HG02970 (cell line): ENCODE data around the gene FBXO48.
A peak's percentile ranks its signal among the peaks of the same experiment; 100 is the strongest.
"Not testable (repeated sequence)": the region's sequence is repeated elsewhere in the genome, so short reads cannot be mapped to it uniquely, and the experiment has no call there.

Source experiments
- ATAC-seq: cut with Tn5 transposase; IDR thresholded peaks from one replicate; pipeline ENCODE4 v1.9.1; 2021; ENCODE audit warnings: mild to moderate bottlenecking, moderate library complexity, moderate number of reproducible peaks; ENCODE audit not compliant: unreplicated experiment, low FRiP score

The FBXO48 gene

DNA sequence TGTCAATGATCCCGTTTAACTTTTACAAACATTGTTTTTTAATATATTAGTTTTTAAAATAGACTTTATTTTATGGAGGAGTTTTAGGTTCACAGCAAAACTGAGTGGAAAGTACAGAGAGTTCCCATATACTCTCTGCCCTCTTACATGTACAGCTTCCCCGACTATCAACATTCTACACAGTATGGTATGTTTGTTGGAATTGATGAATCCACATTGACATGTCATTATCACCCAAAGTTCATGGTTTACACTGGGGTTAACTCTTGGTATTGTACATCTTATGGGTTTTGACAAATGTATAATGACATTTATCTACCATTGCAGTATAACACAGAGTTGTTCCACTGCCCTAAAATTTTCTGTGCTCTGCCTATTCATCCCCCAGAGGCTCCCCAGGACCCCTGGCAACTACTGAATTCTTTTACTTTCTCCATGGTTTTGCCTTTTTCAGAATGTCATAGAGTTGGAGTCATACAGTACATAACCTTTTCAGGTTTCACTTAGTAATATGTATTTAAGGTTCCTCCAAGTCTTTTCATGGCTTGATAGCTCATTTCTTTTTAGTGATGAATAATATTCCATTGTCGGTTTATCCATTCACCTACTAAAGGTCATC, 5.8 kb upstream of the FBXO48 start:
- no peak for ATAC-seq

GRCh38 chr2:68471385-68471784, 4.3 kb upstream of the FBXO48 start:
- no peak for ATAC-seq

GRCh38 chr2:68469935-68470334, 2.8 kb upstream of the FBXO48 start:
- no peak for ATAC-seq

DNA sequence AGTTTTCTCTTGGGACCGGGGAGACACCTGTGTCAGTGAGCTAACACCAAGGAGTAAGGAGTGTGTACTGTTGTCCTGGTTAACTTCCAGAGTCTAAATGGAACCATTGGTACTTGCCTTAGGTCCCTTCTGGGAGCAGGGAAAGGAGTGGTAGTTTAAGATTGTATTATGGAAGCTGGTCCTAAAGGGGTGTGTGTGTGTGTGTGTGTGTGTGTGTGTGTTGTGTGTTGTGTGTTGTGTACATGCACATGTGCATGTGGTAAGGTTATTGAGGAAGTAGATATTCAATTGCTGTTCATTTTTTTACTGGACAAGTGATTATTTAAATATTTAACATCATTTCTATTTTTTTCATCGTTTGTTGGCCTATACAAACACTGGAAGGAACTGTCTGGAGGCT, 1.7 kb upstream of the FBXO48 start:
- ATAC-seq, result no peak

DNA sequence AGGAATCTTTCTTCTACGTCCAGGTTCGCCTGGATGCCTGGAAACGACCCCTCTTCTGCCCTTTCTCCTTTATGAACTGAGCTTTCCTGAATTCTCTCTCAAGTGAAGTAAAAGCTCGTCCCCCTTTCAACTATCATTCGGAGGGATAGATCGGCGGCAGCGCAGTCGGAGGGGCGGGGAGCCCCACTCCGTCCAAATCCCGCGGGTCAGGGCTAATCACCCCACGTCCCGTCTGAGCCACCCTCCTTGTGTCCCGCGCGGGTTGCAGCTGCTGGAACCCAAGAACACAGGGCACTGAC, 367 bp downstream of the FBXO48 start:
- peak; percentile 26 for ATAC-seq

GRCh38 chr2:68466361-68466777, 725 bp downstream of the FBXO48 start:
- ATAC-seq, result no peak

GRCh38 chr2:68465081-68465916, 1.8 kb downstream of the FBXO48 start:
- ATAC-seq, result no peak

GRCh38 chr2:68464651-68465050, 2.4 kb downstream of the FBXO48 start:
- no peak for ATAC-seq

- no peak for ATAC-seq
Observed at GRCh38 chr2:68463287-68463877, 3.7 kb downstream of the FBXO48 start.

DNA sequence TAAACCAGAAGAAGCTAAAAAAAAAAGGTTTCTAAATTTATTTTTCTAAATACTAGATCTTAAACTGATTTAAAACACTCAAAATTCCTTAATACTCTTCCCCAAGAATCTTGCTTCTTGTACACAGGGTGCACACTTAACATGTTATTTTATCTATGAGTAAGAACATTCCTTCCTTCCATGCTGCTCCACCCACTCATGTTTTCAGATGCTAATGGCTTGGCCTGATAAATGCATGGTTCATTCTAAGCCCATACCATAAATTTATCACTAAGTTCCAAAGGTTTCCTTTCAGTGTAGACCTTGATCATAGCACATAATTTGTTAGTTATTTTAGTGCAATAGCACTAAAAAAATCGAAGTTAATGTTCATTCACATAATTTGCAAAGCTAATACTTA, 8.1 kb downstream of the FBXO48 start:
- no peak for ATAC-seq

- ATAC-seq, result no peak
Observed at GRCh38 chr2:68456198-68456597, 10.9 kb downstream of the FBXO48 start.

- no peak for ATAC-seq
Observed at GRCh38 chr2:68454719-68455118, 12.4 kb downstream of the FBXO48 start.

- no peak for ATAC-seq
Observed at GRCh38 chr2:68453761-68454360, 13.2 kb downstream of the FBXO48 start.

- no peak for ATAC-seq
Observed at GRCh38 chr2:68452158-68452900, 14.8 kb downstream of the FBXO48 start.

DNA sequence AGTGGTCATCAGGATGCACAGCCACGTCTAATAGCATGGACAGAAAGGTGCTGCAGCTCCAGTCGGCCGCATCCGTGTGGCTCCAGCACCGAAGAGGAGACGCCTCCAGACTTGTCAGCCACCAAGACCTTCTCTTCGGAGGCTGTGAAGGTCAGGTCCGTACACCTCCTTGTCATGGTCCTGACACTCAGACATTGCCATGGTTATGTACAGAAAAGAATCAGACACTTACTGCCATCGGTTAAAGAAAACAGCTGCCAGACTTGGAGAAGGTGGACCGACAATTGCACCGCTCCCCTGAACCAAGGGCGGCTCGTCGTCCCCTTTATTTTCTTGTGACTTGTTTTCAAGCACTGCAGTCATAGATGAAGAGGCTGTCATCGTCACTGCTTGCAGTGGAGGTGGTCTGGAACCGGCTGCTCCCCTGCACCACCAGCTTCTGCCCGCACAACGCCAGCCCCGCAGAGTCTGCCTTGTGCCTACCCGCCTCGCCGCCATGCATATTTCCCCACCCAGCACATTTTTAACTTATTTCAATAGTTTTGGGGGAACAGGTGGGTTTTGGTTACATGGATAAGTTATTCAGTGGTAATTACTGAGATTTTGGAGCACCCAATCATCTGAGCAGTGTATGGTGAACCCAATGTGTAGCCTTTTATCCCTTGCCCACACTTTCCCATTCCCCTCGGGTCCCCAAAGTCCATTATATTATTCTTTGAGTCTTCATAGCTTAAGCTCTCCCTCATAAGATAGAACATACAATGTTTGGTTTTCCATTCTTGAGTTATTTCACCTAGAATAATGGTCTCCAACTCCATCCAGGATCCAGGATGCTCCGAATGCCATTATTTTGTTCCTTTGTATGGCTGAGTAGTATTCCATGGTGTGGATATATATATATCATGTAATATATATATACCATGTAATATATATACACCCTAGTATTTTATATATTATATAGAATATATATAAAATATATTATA, 18.1 kb downstream of the FBXO48 start:
- no peak for ATAC-seq

- ATAC-seq, result no peak
Observed at GRCh38 chr2:68447118-68447517, 20.0 kb downstream of the FBXO48 start.

GRCh38 chr2:68446425-68446824, 20.7 kb downstream of the FBXO48 start:
- ATAC-seq, result not testable (repeated sequence)

DNA sequence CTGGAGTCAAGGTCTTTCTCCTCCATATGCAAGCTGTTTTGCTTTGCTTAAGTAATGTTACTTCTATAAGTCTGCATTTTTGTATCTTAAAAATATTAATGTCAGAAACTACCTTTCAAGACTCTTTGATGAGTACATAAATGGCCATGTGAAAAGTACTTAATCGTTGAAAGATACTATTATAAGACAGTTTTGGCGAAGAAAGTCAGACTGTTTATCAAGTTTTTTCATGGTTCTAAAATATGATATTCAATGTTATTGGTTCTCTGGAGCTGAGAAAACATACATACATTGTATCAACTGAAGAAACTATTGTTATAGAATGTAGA, 25.1 kb downstream of the FBXO48 start:
- no peak for ATAC-seq

DNA sequence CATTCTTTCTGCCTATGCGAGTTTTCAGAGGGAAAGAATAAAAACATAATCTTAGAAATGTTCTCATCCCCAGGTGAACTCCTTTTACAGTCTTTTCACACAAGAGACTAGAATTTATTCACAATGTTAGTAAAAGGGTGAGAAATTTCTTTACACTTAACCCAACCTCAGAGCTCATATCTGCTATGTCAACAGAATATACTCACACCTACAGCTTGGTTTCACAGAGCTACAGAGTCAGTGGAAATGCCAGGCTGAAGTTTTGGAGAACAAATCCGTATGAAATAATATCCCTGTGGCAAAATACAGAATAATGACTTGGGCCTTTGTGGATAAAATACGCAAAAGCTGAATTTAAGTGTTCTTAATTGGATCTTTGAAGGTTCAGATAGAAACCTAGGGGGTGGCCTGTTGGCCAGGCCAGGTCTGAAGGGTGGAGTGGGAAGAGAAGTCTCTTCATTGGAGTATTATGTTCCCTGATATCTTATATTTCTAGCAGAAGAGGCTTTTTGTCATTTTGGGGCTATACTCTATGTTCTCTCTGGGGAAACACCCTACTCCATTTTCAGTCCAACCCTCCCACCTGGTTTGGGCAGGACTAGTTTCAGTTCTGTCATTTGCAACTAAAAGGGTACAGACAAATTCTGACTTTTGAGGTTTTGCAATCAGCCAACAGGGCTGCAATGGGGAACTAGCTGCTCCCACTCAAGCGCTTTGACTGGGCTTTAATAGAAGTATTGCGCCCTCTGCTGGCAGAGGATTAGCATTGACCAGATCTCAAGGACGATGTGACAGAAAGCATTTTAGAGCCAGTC, 25.7 kb downstream of the FBXO48 start:
- ATAC-seq, result peak; percentile 98
